IMR-90 (cell line): ENCODE data around the gene HYDIN. TPM values are rescaled to one million over a fixed set of nuclear protein-coding genes. Genes with fewer than 3 reads are reported as not detected.

Experiments
- ATAC-seq: fragments of 200-7000 bp; cut with Tn5 transposase; 2 replicates; pipeline ENCODE4 v1.9.1; 2020; ENCODE audit warnings: low read depth, mild to moderate bottlenecking, moderate library complexity
- BruUV-seq: library from RNA; stranded (reverse); fragments of 400-500 nt; replicated peaks from 2 replicates; lab custom pipeline; 2021; lab: Mats Ljungman, UMichigan
- CTCF ChIA-PET: fragments of 300-600 bp; formaldehyde crosslinking; extraction: SDS; loops from one replicate; lab custom pipeline; 2021; ENCODE audit warnings: antibody characterized with exemption; lab: Yijun Ruan, JAX
- POLR2A ChIA-PET: fragments of 300-600 bp; sonication (Branson Sonifier 250); formaldehyde crosslinking; loops from one replicate; lab custom pipeline; 2022; ENCODE audit warnings: antibody characterized with exemption; ENCODE audit not compliant: unreplicated experiment; lab: Charles Lee
- DNase-seq: peaks from one replicate; pipeline ENCODE4 v3.0.0; 2013
- H2AFZ ChIP-seq: replicated peaks from 2 replicates; pipeline ENCODE3; 2013; ENCODE audit warnings: low read length, mild to moderate bottlenecking; ENCODE audit not compliant: poor library complexity
- H2AK5ac ChIP-seq: 2 replicates; pipeline ENCODE4 v1.6.1; 2013; ENCODE audit warnings: low read depth, low read length, inconsistent platforms
- H2AK9ac ChIP-seq: replicated peaks from 2 replicates; pipeline ENCODE3; 2013; ENCODE audit warnings: mild to moderate bottlenecking, low read depth, low read length, moderate library complexity; ENCODE audit not compliant: poor library complexity
- H2BK120ac ChIP-seq: 2 replicates; pipeline ENCODE4 v1.6.1; 2013; ENCODE audit warnings: low read depth, low read length, inconsistent platforms
- H2BK15ac ChIP-seq: 3 replicates; pipeline ENCODE4 v1.6.1; 2013; ENCODE audit warnings: low read depth, low read length, inconsistent platforms
- H2BK20ac ChIP-seq: 2 replicates; pipeline ENCODE4 v1.6.1; 2013; ENCODE audit warnings: low read depth, mild to moderate bottlenecking, inconsistent platforms, low read length, moderate library complexity
- H2BK5ac ChIP-seq: 2 replicates; pipeline ENCODE4 v1.6.1; 2013; ENCODE audit warnings: mild to moderate bottlenecking, low read depth, low read length, inconsistent platforms; ENCODE audit not compliant: poor library complexity, severe bottlenecking
- H3K14ac ChIP-seq: replicated peaks from 2 replicates; pipeline ENCODE4 v1.6.1; 2013; ENCODE audit warnings: low read depth, low read length, inconsistent platforms
- H3K18ac ChIP-seq: 2 replicates; pipeline ENCODE4 v1.6.1; 2013; ENCODE audit warnings: low read depth, low read length, control low read depth
- H3K23ac ChIP-seq: 2 replicates; pipeline ENCODE4 v1.6.1; 2013; ENCODE audit warnings: low read depth, low read length, inconsistent platforms
- H3K27ac ChIP-seq: 2 replicates; pipeline ENCODE4 v1.5.1; 2013; ENCODE audit warnings: mild to moderate bottlenecking, control low read depth, low read length; ENCODE audit not compliant: insufficient read depth
- H3K27me3 ChIP-seq: 2 replicates; pipeline ENCODE4 v1.6.1; 2013; ENCODE audit warnings: low read length; ENCODE audit not compliant: control insufficient read depth, insufficient read depth
- H3K36me3 ChIP-seq: 2 replicates; pipeline ENCODE4 v1.6.1; 2013; ENCODE audit warnings: low read length, mixed read lengths; ENCODE audit not compliant: control insufficient read depth, insufficient read depth
- H3K4ac ChIP-seq: 2 replicates; pipeline ENCODE4 v1.6.1; 2013; ENCODE audit warnings: low read depth, low read length, inconsistent platforms
- H3K4me1 ChIP-seq: 2 replicates; pipeline ENCODE4 v1.6.1; 2013; ENCODE audit warnings: low read length, mixed read lengths; ENCODE audit not compliant: control insufficient read depth, insufficient read depth
- H3K4me2 ChIP-seq: 2 replicates; pipeline ENCODE4 v1.6.1; 2013; ENCODE audit warnings: low read depth, mild to moderate bottlenecking, control low read depth, low read length, moderate library complexity
- H3K4me3 ChIP-seq: 2 replicates; pipeline ENCODE4 v1.5.1; 2013; ENCODE audit warnings: low read depth, mild to moderate bottlenecking, control low read depth, low read length, moderate library complexity; ENCODE audit not compliant: insufficient read depth
- H3K56ac ChIP-seq: 2 replicates; pipeline ENCODE4 v1.6.1; 2013; ENCODE audit warnings: low read length, inconsistent platforms; ENCODE audit not compliant: insufficient read depth; ENCODE audit errors: extremely low read depth
- H3K79me1 ChIP-seq, 2 experiments: 2 replicates each; pipeline ENCODE4 v1.6.1; 2013; ENCODE audit warnings: low read length in 2 of 2, inconsistent platforms in 1 of 2, low read depth in 1 of 2
- H3K9ac ChIP-seq: 2 replicates; pipeline ENCODE4 v1.6.1; 2013; ENCODE audit warnings: low read depth, low read length, control low read depth
- H3K9me1 ChIP-seq: 2 replicates; pipeline ENCODE4 v1.6.1; 2013; ENCODE audit warnings: low read length, inconsistent platforms; ENCODE audit not compliant: insufficient read depth
- H3K9me3 ChIP-seq: 2 replicates; pipeline ENCODE4 v1.6.1; 2013; ENCODE audit warnings: low read length; ENCODE audit not compliant: control insufficient read depth, insufficient read depth
- H4K20me1 ChIP-seq: 2 replicates; pipeline ENCODE4 v1.6.1; 2013; ENCODE audit warnings: low read length, inconsistent platforms; ENCODE audit not compliant: insufficient read depth
- H4K5ac ChIP-seq: 2 replicates; pipeline ENCODE4 v1.6.1; 2013; ENCODE audit warnings: mild to moderate bottlenecking, low read depth, low read length, control low read depth
- H4K8ac ChIP-seq, 2 experiments: 2 replicates each; pipeline ENCODE4 v1.6.1; 2013; ENCODE audit warnings: low read depth in 2 of 2, low read length in 2 of 2, control low read depth in 1 of 2, inconsistent platforms in 1 of 2
- H4K91ac ChIP-seq: 2 replicates; pipeline ENCODE4 v1.6.1; 2013; ENCODE audit warnings: low read depth, low read length, inconsistent platforms; ENCODE audit not compliant: insufficient read depth
- CHD1 ChIP-seq: IDR thresholded peaks from 2 replicates; pipeline ENCODE4 v1.6.1; 2012; ENCODE audit warnings: low read depth, low read length, improper control_type of control experiment
- CTCF ChIP-seq: conservative IDR thresholded peaks from 2 replicates; pipeline ENCODE4 v1.5.1; 2012; ENCODE audit warnings: mild to moderate bottlenecking, low read depth, low read length, improper control_type of control experiment
- ELK1 ChIP-seq: fragments of 150-350 bp; IDR thresholded peaks from 2 replicates; pipeline ENCODE4 v1.6.1; 2016; ENCODE audit warnings: low read depth, mild to moderate bottlenecking, low read length, moderate library complexity, borderline replicate concordance
- FOS ChIP-seq: fragments of 150-350 bp; IDR thresholded peaks from 2 replicates; pipeline ENCODE4 v1.6.1; 2016; ENCODE audit warnings: low read depth, low read length
- MAFK ChIP-seq: IDR thresholded peaks from 2 replicates; pipeline ENCODE4 v1.6.1; 2012; ENCODE audit warnings: low read depth, low read length, improper control_type of control experiment
- MAZ ChIP-seq: IDR thresholded peaks from 2 replicates; pipeline ENCODE4 v1.6.1; 2012; ENCODE audit warnings: low read depth, mild to moderate bottlenecking, low read length, improper control_type of control experiment, moderate library complexity, borderline replicate concordance
- MXI1 ChIP-seq: IDR thresholded peaks from 2 replicates; pipeline ENCODE4 v1.6.1; 2012; ENCODE audit warnings: low read depth, mild to moderate bottlenecking, low read length, moderate library complexity, borderline replicate concordance
- POLR2A ChIP-seq: IDR thresholded peaks from 2 replicates; pipeline ENCODE4 v1.6.1; 2012; ENCODE audit warnings: mild to moderate bottlenecking, low read depth, low read length
- RAD21 ChIP-seq: IDR thresholded peaks from 2 replicates; pipeline ENCODE4 v1.6.1; 2012; ENCODE audit warnings: low read length, improper control_type of control experiment
- RCOR1 ChIP-seq: IDR thresholded peaks from 2 replicates; pipeline ENCODE4 v1.6.1; 2012; ENCODE audit warnings: mild to moderate bottlenecking, low read length, improper control_type of control experiment; ENCODE audit not compliant: insufficient replicate concordance
- SMC3 ChIP-seq: fragments of 150-350 bp; IDR thresholded peaks from 2 replicates; pipeline ENCODE4 v1.6.1; 2016; ENCODE audit warnings: low read depth, mild to moderate bottlenecking, antibody characterized with exemption, low read length, moderate library complexity
- USF2 ChIP-seq: fragments of 150-350 bp; IDR thresholded peaks from 2 replicates; pipeline ENCODE4 v1.6.1; 2017; ENCODE audit warnings: mild to moderate bottlenecking, antibody characterized with exemption, low read length, low read depth
- WGBS, 2 experiments: methylation state at CpG; one replicate each; pipeline versions ENCODE4 v1.1.5 to v1.1.7; 2013; ENCODE audit warnings: missing lambda C conversion rate in 2 of 2; ENCODE audit not compliant: insufficient read length in 1 of 2; ENCODE audit errors: extremely low coverage in 2 of 2; 5-methylcytosine and 5-hydroxymethylcytosine counted together
- dilution Hi-C: fragments of 300-500 bp; cut with HindIII; formaldehyde crosslinking; loops from one replicate; pipeline ENCODE4 v1.14.3; 2018; ENCODE audit warnings: low sequenced_read_pairs; ENCODE audit not compliant: unreplicated experiment
- in situ Hi-C: fragments of 300-500 bp; cut with MboI; formaldehyde crosslinking; loops from 3 replicates; pipeline ENCODE4 v1.14.3; 2019; ENCODE audit warnings: low sequenced_read_pairs, inconsistent platforms, mixed read lengths
- intact Hi-C: fragments of 100-400 bp; cut with micrococcal nuclease; formaldehyde crosslinking; loops from 2 replicates; pipeline ENCODE4 v1.10.0; 2022
- polyA plus RNA-seq, 3 experiments: library from polyadenylated mRNA; depleted of rRNA; stranded (reverse); fragments of >200 nt; gene quantifications; 2 replicates each; pipeline ENCODE4 v1.2.3, GENCODE V29; 2012; ENCODE audit warnings: low replicate concordance in 1 of 3
- total RNA-seq: library from RNA; depleted of rRNA; stranded (reverse); fragments of >200 nt; gene quantifications from 2 replicates; pipeline ENCODE4 v1.2.3, GENCODE V29; 2012

HYDIN gene
- total and polyA plus RNA-seq, 2 of the 4 experiments (the other 2 are of a cell fraction), result 0.18 to 0.27 TPM

- CTCF ChIA-PET, result no interaction called here
- Histone ChIP-seq H3K9me1 (no peaks in the 10 kb centered on the region), H2BK15ac (no peak overlapping the region), H2AK5ac (no peak overlapping the region), H3K9me3 (no peaks in the 10 kb centered on the region), H3K79me1 (no peaks in the 10 kb centered on the region), H4K91ac (no peak overlapping the region), H3K4me3 (no peak overlapping the region), H2BK120ac (no peak overlapping the region), H3K27me3 (no peaks in the 10 kb centered on the region), H3K18ac (no peak overlapping the region), H3K4ac (no peak overlapping the region), H3K4me2 (no peak overlapping the region), H2BK5ac (no peak overlapping the region), H2AK9ac (no peak overlapping the region), H2AFZ (no peak overlapping the region), H4K20me1 (no peaks in the 10 kb centered on the region), H3K9ac (no peak overlapping the region), H2BK20ac (no peak overlapping the region), H3K36me3 (no peaks in the 10 kb centered on the region), H3K14ac (no peak overlapping the region), H3K56ac (no peak overlapping the region), H3K23ac (no peak overlapping the region), H4K8ac (no peak overlapping the region), H3K4me1 (no peaks in the 10 kb centered on the region), H4K5ac (no peak overlapping the region), H3K27ac (no peak overlapping the region)
- intact Hi-C loops (no loop called here), in situ Hi-C loops (no loop called here), dilution Hi-C loops (no loop called here)
- DNase-seq (no peak), ATAC-seq (no peak)
- BruUV-seq, result no TSS peak
- POLR2A ChIA-PET, result no interaction called here
- no CpG with 5 or more reads among the region's 1 CpG for WGBS, 2 experiments
- TF ChIP-seq POLR2A (no peak), FOS (no peak), ELK1 (no peak), CTCF (no peak), USF2 (no peak), RCOR1 (no peak), SMC3 (no peak), MAZ (no peak), MXI1 (no peak), RAD21 (no peak), CHD1 (no peak), MAFK (no peak)
Observed at GRCh38 chr16:71198408-71198807, 32.1 kb downstream of the HYDIN start.
